ENCODE measurements around the gene TYW1B.
"Not testable (repeated sequence)": the region's sequence is repeated elsewhere in the genome, so short reads cannot be mapped to it uniquely, and the experiment has no call there.

TYW1B gene

DNA sequence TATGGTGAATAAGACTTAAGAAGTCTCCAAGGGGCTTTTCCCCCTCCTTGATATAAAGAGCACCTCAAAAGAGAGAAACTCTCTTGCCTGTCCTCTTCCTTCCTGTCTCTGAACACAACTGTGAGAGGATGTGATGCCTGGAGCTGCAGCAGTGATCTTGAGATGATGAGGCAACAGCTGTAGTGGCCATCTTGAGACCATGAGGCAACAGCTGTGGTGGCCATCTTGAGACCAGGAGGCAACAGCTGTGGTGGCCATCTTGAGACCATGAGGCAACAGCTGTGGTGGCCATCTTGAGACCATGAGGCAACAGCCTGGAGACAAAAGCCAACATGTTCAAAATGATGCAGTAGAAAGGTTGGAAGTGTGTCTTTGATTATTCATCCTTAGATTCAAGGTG lies 277.5 kb downstream of the TYW1B start:
- not testable (repeated sequence) for H3K79me1 ChIP-seq (replicated peaks; ENCODE audit: low read length, poor library complexity, severe bottlenecking); H2BK12ac ChIP-seq (ENCODE audit: low read length in 2 of 2); H3K9me3 ChIP-seq (ENCODE audit: control insufficient read depth, low read length); H3K4me1 ChIP-seq (ENCODE audit: control insufficient read depth, insufficient read depth, low read depth, low read length); H3K14ac ChIP-seq (ENCODE audit: low read length in 2 of 2); H3K4me3 ChIP-seq (ENCODE audit: insufficient read depth in 1 of 2, low read depth in 1 of 2, low read length in 2 of 2); H3K23ac ChIP-seq (ENCODE audit: low read length in 2 of 2); H4K8ac ChIP-seq (ENCODE audit: low read length); H3K36me3 ChIP-seq (ENCODE audit: control insufficient read depth in 1 of 2, insufficient read depth in 2 of 2, low read depth in 1 of 2, low read length in 2 of 2); H2AFZ ChIP-seq (ENCODE audit: low read depth, low read length); H3K4me2 ChIP-seq (ENCODE audit: low read length, poor library complexity, severe bottlenecking); H3K18ac ChIP-seq (ENCODE audit: low read depth in 1 of 2, low read length in 2 of 2); H2BK5ac ChIP-seq (ENCODE audit: low read depth, low read length, poor library complexity, severe bottlenecking); H3K27me3 ChIP-seq (ENCODE audit: control insufficient read depth in 1 of 2, insufficient read depth in 1 of 2, low read length in 2 of 2); H2BK15ac ChIP-seq (ENCODE audit: low read depth, poor library complexity, severe bottlenecking); H2BK120ac ChIP-seq (ENCODE audit: low read depth, low read length); DNase-seq; H4K91ac ChIP-seq (ENCODE audit: low read length); H3K4ac ChIP-seq (ENCODE audit: low read depth in 1 of 2, low read length in 2 of 2); H3K9ac ChIP-seq (ENCODE audit: low read length); H2AK5ac ChIP-seq (ENCODE audit: low read length, severe bottlenecking); H3K27ac ChIP-seq (ENCODE audit: low read length, poor library complexity, severe bottlenecking)

DNA sequence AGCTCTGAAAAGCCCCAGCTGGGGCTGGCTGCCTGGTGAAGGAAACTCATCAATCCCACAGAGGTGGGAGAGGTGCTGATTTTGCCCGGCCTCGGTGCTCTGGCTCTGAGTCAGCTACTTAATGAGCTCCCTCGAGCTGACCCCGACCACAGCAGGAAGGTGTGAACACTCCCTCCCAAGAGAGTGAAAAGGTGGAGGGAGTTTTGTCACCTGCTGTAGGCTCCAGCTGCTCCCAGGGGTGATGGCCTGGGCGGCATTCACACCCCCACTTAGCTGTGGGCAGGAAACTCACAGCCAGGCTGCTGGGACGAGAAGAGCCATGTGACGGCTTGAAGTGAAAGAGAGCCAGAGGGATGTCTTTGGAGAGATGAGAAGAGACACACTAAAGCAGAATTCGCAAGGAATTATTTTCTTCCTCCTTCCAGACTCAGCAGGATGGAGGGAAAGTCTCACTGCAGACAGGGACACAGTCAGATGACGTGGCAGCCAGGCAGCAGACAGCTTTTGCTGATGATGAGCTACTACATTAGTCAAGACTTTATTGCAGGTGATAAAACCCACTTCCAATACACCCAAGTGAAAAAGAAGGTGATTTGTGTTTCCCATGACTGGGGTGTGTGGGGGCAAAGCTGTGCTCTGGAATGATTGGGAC lies 281.3 kb downstream of the TYW1B start:
- H3K4ac ChIP-seq (ENCODE audit: low read depth in 1 of 2, low read length in 2 of 2); H2BK15ac ChIP-seq (ENCODE audit: low read depth, poor library complexity, severe bottlenecking); DNase-seq; H2BK120ac ChIP-seq (ENCODE audit: low read depth, low read length); H3K4me1 ChIP-seq (ENCODE audit: control insufficient read depth, insufficient read depth, low read depth, low read length); H3K36me3 ChIP-seq (ENCODE audit: control insufficient read depth in 1 of 2, insufficient read depth in 2 of 2, low read depth in 1 of 2, low read length in 2 of 2); H3K9ac ChIP-seq (ENCODE audit: low read length); H2AFZ ChIP-seq (ENCODE audit: low read depth, low read length); H3K14ac ChIP-seq (ENCODE audit: low read length in 2 of 2); H3K23ac ChIP-seq (ENCODE audit: low read length in 2 of 2); H3K4me3 ChIP-seq (ENCODE audit: insufficient read depth in 1 of 2, low read depth in 1 of 2, low read length in 2 of 2); H4K91ac ChIP-seq (ENCODE audit: low read length); H3K79me1 ChIP-seq (replicated peaks; ENCODE audit: low read length, poor library complexity, severe bottlenecking); H3K9me3 ChIP-seq (ENCODE audit: control insufficient read depth, low read length); H2AK5ac ChIP-seq (ENCODE audit: low read length, severe bottlenecking); H3K4me2 ChIP-seq (ENCODE audit: low read length, poor library complexity, severe bottlenecking); H2BK5ac ChIP-seq (ENCODE audit: low read depth, low read length, poor library complexity, severe bottlenecking); H2BK12ac ChIP-seq (ENCODE audit: low read length in 2 of 2); H3K27ac ChIP-seq (ENCODE audit: low read length, poor library complexity, severe bottlenecking); H3K18ac ChIP-seq (ENCODE audit: low read depth in 1 of 2, low read length in 2 of 2); H3K27me3 ChIP-seq (ENCODE audit: control insufficient read depth in 1 of 2, insufficient read depth in 1 of 2, low read length in 2 of 2); H4K8ac ChIP-seq (ENCODE audit: low read length): not testable (repeated sequence)
- 10% methylated on average over 7 of the region's 9 CpGs for WGBS

DNA sequence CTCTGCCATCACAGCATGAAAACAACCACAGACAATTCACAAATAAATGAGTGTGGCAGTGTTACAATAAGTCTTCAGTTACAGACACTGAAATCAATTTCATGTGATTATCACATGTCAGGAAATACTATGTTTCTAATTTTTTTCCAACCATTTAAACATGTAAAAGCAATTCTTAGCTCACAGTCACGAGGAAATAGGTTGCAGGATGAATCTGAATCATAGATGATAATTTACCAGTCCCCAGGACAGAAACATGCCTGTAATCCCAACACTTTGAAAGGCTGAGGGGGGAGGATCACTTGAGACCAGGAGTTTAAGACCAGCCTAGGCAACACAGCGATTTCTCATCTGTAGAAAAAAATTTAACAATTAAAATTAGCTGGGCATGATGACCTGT lies 283.5 kb downstream of the TYW1B start:
- not testable (repeated sequence) for H3K79me1 ChIP-seq (replicated peaks; ENCODE audit: low read length, poor library complexity, severe bottlenecking); H3K9ac ChIP-seq (ENCODE audit: low read length); H3K14ac ChIP-seq (ENCODE audit: low read length in 2 of 2); H3K23ac ChIP-seq (ENCODE audit: low read length in 2 of 2); H2BK12ac ChIP-seq (ENCODE audit: low read length in 2 of 2); H4K8ac ChIP-seq (ENCODE audit: low read length); H3K9me3 ChIP-seq (ENCODE audit: control insufficient read depth, low read length); H3K18ac ChIP-seq (ENCODE audit: low read depth in 1 of 2, low read length in 2 of 2); H2BK5ac ChIP-seq (ENCODE audit: low read depth, low read length, poor library complexity, severe bottlenecking); H4K91ac ChIP-seq (ENCODE audit: low read length); DNase-seq; H3K27ac ChIP-seq (ENCODE audit: low read length, poor library complexity, severe bottlenecking); H3K27me3 ChIP-seq (ENCODE audit: control insufficient read depth in 1 of 2, insufficient read depth in 1 of 2, low read length in 2 of 2); H2BK15ac ChIP-seq (ENCODE audit: low read depth, poor library complexity, severe bottlenecking); H3K36me3 ChIP-seq (ENCODE audit: control insufficient read depth in 1 of 2, insufficient read depth in 2 of 2, low read depth in 1 of 2, low read length in 2 of 2); H2BK120ac ChIP-seq (ENCODE audit: low read depth, low read length); H2AK5ac ChIP-seq (ENCODE audit: low read length, severe bottlenecking); H3K4me3 ChIP-seq (ENCODE audit: insufficient read depth in 1 of 2, low read depth in 1 of 2, low read length in 2 of 2); H3K4me1 ChIP-seq (ENCODE audit: control insufficient read depth, insufficient read depth, low read depth, low read length); H3K4ac ChIP-seq (ENCODE audit: low read depth in 1 of 2, low read length in 2 of 2); H3K4me2 ChIP-seq (ENCODE audit: low read length, poor library complexity, severe bottlenecking); H2AFZ ChIP-seq (ENCODE audit: low read depth, low read length)
- WGBS = 86% methylated on average over 2 of the region's 2 CpGs

DNA sequence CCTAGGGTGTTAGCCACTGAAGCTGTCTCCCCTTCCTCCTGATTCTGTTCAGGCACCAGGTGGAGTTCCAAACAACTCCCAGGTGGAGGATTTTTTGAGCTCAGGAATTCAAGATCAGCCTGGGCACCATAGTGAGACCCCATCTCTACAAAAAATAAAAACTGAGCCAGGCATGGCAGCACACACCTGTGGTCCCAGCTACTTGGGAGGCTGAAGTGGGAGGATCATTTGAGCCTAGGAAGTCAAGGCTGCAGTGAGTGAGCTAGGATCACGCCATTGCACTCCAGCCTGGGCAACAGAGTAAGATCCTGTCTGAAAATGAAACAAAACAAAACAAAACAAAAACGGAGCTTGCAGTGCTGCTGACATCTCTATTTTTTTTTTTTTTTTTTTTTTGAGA lies 287.1 kb downstream of the TYW1B start:
- 87% methylated on average over 2 of the region's 2 CpGs for whole genome bisulfite sequencing

More for the DNA sequence above, 287.1 kb downstream of the TYW1B start:
- Histone ChIP-seq H2BK120ac (ENCODE audit: low read depth, low read length) (no peak overlapping the region), H4K91ac (ENCODE audit: low read length) (no peak overlapping the region), H4K8ac (ENCODE audit: low read length) (no peak overlapping the region), H2AK5ac (ENCODE audit: low read length, severe bottlenecking) (no peak overlapping the region), H3K14ac (ENCODE audit: low read length in 2 of 2) (no peak overlapping the region), H3K79me1 (replicated peaks; ENCODE audit: low read length, poor library complexity, severe bottlenecking) (no peaks in the 10 kb centered on the region), H2AFZ (ENCODE audit: low read depth, low read length) (no peak overlapping the region), H3K23ac (ENCODE audit: low read length in 2 of 2) (no peak overlapping the region), H2BK15ac (ENCODE audit: low read depth, poor library complexity, severe bottlenecking) (no peak overlapping the region), H3K4me2 (ENCODE audit: low read length, poor library complexity, severe bottlenecking) (no peak overlapping the region), H3K36me3 (ENCODE audit: control insufficient read depth in 1 of 2, insufficient read depth in 2 of 2, low read depth in 1 of 2, low read length in 2 of 2) (no peaks in the 10 kb centered on the region), H3K4me1 (ENCODE audit: control insufficient read depth, insufficient read depth, low read depth, low read length) (no peaks in the 10 kb centered on the region), H3K9me3 (ENCODE audit: control insufficient read depth, low read length) (no peaks in the 10 kb centered on the region), H3K18ac (ENCODE audit: low read depth in 1 of 2, low read length in 2 of 2) (no peak overlapping the region), H2BK12ac (ENCODE audit: low read length in 2 of 2) (no peak overlapping the region), H3K4me3 (ENCODE audit: insufficient read depth in 1 of 2, low read depth in 1 of 2, low read length in 2 of 2) (no peak overlapping the region), H3K9ac (ENCODE audit: low read length) (no peak overlapping the region), H3K27ac (ENCODE audit: low read length, poor library complexity, severe bottlenecking) (no peak overlapping the region), H3K4ac (ENCODE audit: low read depth in 1 of 2, low read length in 2 of 2) (no peak overlapping the region), H3K27me3 (ENCODE audit: control insufficient read depth in 1 of 2, insufficient read depth in 1 of 2, low read length in 2 of 2) (no peaks in the 10 kb centered on the region), H2BK5ac (ENCODE audit: low read depth, low read length, poor library complexity, severe bottlenecking) (no peak overlapping the region)
- DNase-seq = no peak
